ENCODE results near the gene PASD1. TPM values are rescaled to one million over a fixed set of nuclear protein-coding genes. Genes with fewer than 3 reads are reported as not detected.
A peak's percentile ranks its signal among the peaks of the same experiment; 100 is the strongest.
"Not testable (repeated sequence)": the region's sequence is repeated elsewhere in the genome, so short reads cannot be mapped to it uniquely, and the experiment has no call there.

The PASD1 gene
- total RNA-seq, 4 donors from 2014 or later, result 0.11 to 0.13 TPM; not detected in 2

DNA sequence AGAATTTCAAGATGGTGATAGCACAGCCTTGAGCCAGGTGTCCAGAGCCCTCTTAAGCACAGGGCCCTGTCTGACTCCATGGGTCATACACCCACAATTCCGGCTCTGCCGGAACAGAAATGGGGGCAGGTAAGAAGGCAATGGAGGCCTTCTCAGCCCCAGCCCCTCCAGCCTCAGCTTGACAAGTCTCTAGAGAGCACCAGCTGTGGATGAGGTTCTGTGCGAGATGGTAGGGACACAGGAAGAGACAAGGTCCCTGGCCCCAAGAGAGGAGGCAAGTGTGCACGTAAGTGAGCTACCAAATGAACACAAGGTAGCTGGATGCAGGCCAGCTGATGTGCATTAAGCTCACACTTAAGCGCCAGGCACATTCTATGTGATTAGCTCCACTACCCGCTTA is 129.3 kb downstream of the PASD1 start:
- Histone ChIP-seq H3K27ac (no peak overlapping the region), H3K36me3 (no peaks in the 10 kb centered on the region), H3K4me1 (no peaks in the 10 kb centered on the region), H3K27me3 (no peaks in the 10 kb centered on the region), H3K9me3 (no peaks in the 10 kb centered on the region), H3K4me3 (replicated peaks in 1 of 3) (no peak overlapping the region)
- 92 to 97% methylated on average over 6 of the region's 6 CpGs for WGBS, 2 donors
- no peak for DNase-seq
- no peak for TF ChIP-seq POLR2A (IDR thresholded peaks at IDR 0.05)
- TF ChIP-seq, protein P1, sequence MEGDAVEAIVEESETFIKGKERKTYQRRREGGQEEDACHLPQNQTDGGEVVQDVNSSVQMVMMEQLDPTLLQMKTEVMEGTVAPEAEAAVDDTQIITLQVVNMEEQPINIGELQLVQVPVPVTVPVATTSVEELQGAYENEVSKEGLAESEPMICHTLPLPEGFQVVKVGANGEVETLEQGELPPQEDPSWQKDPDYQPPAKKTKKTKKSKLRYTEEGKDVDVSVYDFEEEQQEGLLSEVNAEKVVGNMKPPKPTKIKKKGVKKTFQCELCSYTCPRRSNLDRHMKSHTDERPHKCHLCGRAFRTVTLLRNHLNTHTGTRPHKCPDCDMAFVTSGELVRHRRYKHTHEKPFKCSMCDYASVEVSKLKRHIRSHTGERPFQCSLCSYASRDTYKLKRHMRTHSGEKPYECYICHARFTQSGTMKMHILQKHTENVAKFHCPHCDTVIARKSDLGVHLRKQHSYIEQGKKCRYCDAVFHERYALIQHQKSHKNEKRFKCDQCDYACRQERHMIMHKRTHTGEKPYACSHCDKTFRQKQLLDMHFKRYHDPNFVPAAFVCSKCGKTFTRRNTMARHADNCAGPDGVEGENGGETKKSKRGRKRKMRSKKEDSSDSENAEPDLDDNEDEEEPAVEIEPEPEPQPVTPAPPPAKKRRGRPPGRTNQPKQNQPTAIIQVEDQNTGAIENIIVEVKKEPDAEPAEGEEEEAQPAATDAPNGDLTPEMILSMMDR (IDR thresholded peaks at IDR 0.05), result no peak
- intact Hi-C loops (cut with DNase I), result no loop called here

DNA sequence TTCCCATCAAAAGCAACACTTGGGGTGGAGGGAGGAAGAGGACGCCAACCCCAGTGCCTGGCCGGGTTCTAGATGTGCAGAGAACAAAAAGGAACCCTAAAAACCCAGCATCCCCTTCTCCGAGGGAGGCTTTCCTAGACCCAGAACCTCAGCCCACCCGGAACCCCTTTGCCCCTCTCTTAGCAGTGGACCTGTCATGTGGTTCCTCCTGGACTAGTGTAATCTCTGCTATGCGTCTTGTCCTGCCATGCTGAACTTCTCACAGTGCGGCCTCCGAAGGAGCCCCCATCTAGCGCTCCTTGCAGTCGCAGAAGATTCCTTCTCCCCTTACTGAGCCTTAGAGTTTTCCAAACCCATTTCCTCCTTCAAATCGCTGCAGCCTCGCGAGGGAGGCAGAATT is 130.6 kb downstream of the PASD1 start:
- no peak for DNase-seq
- no peaks in the 10 kb centered on the region for H3K4me1 ChIP-seq
- H3K9me3 ChIP-seq, result no peaks in the 10 kb centered on the region
- no peaks in the 10 kb centered on the region for H3K36me3 ChIP-seq
- 66 to 88% methylated on average over 6 to 10 of the region's 12 CpGs for WGBS, 2 donors
- intact Hi-C loops (cut with DNase I), result no loop called here
- H3K27ac ChIP-seq, result no peak overlapping the region
- TF ChIP-seq, protein P1 (IDR thresholded peaks at IDR 0.05), result no peak
- TF ChIP-seq POLR2A (IDR thresholded peaks at IDR 0.05), result no peak
- H3K4me3 ChIP-seq (replicated peaks in 1 of 3), result no peak overlapping the region
- no peaks in the 10 kb centered on the region for H3K27me3 ChIP-seq

DNA sequence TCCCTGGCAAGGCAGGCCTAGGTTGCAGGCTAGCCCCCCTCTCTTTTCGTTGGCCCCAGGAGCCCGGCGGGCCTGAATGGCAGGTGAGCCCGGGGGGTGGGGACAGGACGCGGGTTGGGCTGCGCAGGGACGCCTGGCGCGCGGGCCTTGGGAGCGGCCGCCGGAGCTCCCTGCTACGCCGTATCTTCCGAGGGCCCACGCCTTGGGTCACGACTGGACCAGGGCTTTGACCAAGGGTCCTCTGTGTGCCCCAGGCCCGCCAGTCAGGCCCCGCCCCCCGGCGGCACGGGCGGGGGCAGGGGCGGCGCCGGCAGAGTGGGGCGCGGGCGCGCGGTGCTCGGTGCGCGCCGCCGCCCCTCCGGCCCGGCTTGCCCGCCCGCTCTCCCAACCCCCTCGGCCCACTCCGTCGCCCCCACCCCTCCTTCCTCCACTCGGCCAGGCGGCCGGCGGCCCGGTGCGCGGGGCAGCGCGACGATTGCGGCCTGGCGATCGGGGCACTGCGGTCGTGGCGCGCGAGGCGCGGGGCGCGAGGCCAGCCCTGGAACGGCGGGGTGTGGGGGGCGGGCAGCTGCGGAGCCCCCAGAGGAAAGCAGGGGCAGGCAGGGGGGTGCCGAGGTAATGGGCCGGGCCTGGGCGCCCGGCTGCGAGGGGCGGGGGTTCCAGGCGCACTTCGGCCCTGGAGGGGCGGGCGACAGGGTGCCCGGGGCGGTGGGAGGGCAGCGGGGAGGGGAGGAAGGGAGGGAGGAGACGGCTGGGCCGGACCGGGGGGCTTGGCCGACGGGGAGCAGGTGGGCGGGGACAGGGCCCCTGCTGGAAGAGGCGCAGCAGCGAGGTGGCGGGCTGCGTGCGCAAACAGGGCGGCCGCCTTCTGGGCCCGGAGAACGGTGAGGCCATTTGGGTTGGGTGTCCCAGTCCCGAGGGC is 131.4 kb downstream of the PASD1 start, which contains the start of gene PRRG3:
PRRG3 (plus strand) TSS at position 798 of the 922 bp plus-strand sequence. CDS start 3,357 bp downstream, outside the sequence.
- H3K4me1 ChIP-seq, result no peaks in the 10 kb centered on the region
- no peaks in the 10 kb centered on the region for H3K36me3 ChIP-seq
- intact Hi-C loops (cut with DNase I), result no loop called here
- DNase-seq, result peak in 1 of 2 donors; percentile 8
- H3K4me3 ChIP-seq (replicated peaks in 1 of 3), result no peak within 1 kb of the TSS
- no peaks in the 10 kb centered on the region for H3K9me3 ChIP-seq
- no peak within 1 kb of the TSS for H3K27ac ChIP-seq
- no peak for TF ChIP-seq POLR2A (IDR thresholded peaks at IDR 0.05)
- TF ChIP-seq, protein P1 (IDR thresholded peaks at IDR 0.05), result no peak
- no peaks in the 10 kb centered on the region for H3K27me3 ChIP-seq
- no CpG with 5 or more reads among the region's 100 CpGs for WGBS, 2 donors

DNA sequence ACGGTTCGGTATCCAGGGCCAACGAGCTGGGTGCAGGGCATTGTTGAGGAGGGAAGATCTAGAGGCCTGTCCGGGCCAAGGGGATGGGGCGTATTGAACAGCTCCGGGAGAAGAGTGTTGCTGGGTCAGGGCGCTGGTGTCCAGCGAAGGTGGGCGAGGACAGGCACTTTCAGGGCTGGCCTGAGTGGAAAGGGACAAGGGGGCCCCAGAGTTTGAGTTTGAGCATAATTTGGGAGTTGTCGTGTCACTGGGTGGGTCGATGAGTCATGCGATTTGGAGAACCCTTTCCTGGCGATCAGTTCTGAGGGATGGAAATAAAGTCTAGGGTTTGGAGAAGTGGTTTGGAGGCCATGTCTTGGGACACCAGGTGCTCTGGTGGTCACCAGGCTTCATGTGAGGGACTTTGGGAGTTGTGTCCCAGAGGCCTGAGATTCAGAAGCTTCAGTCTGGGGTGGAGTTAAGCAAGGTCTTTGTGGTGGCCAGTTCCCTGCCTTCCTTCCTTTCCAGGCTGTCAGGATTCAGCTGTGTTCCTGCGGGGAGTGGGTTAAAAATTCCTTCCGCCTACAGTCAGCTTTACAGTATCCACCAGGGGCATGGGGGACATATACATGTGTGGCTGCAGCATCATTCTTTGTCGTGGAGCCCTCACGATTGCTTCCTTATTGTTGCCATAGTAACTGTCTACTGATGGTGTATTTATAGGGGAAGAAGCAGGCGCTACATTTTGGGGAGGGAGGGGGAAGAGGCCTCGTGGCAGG is 132.3 kb downstream of the PASD1 start:
- TF ChIP-seq, protein P1 (IDR thresholded peaks at IDR 0.05), result no peak
- TF ChIP-seq POLR2A (IDR thresholded peaks at IDR 0.05), result no peak
- Histone ChIP-seq H3K4me1 (no peaks in the 10 kb centered on the region), H3K4me3 (replicated peaks in 1 of 3) (no peak overlapping the region), H3K27me3 (no peaks in the 10 kb centered on the region), H3K36me3 (no peaks in the 10 kb centered on the region), H3K9me3 (no peaks in the 10 kb centered on the region), H3K27ac (no peak overlapping the region)
- DNase-seq, result no peak
- WGBS, 2 donors, result 19 to 53% methylated on average over 6 to 10 of the region's 19 CpGs
- intact Hi-C loops (cut with DNase I), result no loop called here

DNA sequence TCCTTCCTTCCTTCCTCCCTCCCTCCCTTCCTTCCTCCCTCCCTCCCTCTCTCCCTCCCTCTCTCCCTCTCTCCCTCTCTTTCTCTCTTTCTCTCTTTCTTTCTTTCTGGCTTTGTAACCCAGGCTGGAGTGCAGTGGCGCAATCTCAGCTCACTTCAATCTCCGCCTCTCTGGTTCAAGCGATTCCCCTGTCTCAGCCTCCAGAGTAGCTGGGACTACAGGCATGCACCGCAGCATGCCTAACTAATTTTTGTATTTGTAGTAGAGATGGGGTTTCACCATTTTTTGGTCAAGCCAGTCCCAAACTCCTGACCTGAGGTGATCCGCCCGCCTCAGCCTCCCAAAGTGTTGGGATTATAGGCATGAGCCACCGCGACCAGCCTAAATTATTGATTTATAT is 133.6 kb downstream of the PASD1 start:
- H3K27ac ChIP-seq; H3K9me3 ChIP-seq; H3K27me3 ChIP-seq; intact Hi-C loops (cut with DNase I); H3K4me1 ChIP-seq; DNase-seq; H3K4me3 ChIP-seq (replicated peaks in 1 of 3); H3K36me3 ChIP-seq: not testable (repeated sequence)
- 88 to 95% methylated on average over 6 to 8 of the region's 8 CpGs for WGBS, 2 donors
